H1 (cell line): Measurements from ENCODE around the gene MPPED1. TPM values are rescaled to one million over a fixed set of nuclear protein-coding genes. Genes with fewer than 3 reads are reported as not detected.

Source experiments
- CTCF ChIA-PET: fragments of 300-600 bp; sonication (Branson Sonifier 250); formaldehyde crosslinking; loops from one replicate; lab custom pipeline; 2021; ENCODE audit not compliant: partially characterized antibody; lab: Charles Lee
- POLR2A ChIA-PET: fragments of 300-600 bp; sonication (Branson Sonifier 250); formaldehyde crosslinking; loops from one replicate; lab custom pipeline; 2021; ENCODE audit warnings: inconsistent platforms; ENCODE audit not compliant: partially characterized antibody; lab: Charles Lee
- DNase-seq, 2 experiments: peaks; one replicate each; pipeline versions ENCODE4 v3.0.0 to v3.0.0-alpha.2; 2010 to 2022; ENCODE audit warnings: low spot score in 2 of 2, low read depth in 1 of 2, mixed read lengths in 1 of 2
- FAIRE-seq: peaks from 2 replicates; lab custom pipeline; 2011; peaks lifted over from hg19 to GRCh38; lab: Jason Lieb, UNC
- H2AFZ ChIP-seq: 2 replicates; pipeline ENCODE4 v1.8.1; 2012; ENCODE audit warnings: low read length, inconsistent platforms
- H2AK5ac ChIP-seq: 2 replicates; pipeline ENCODE4 v1.6.1; 2013; ENCODE audit warnings: low read depth, low read length
- H2BK120ac ChIP-seq: replicated peaks from 2 replicates; pipeline ENCODE3; 2013; ENCODE audit warnings: low read depth, low read length, inconsistent platforms
- H2BK12ac ChIP-seq: 2 replicates; pipeline ENCODE4 v1.6.1; 2013; ENCODE audit warnings: low read depth, low read length
- H2BK15ac ChIP-seq: 2 replicates; pipeline ENCODE4 v1.6.1; 2013; ENCODE audit warnings: low read length
- H2BK20ac ChIP-seq: 2 replicates; pipeline ENCODE4 v1.6.1; 2013; ENCODE audit warnings: low read length
- H2BK5ac ChIP-seq: 2 replicates; pipeline ENCODE4 v1.6.1; 2013; ENCODE audit warnings: low read depth, low read length
- H3K14ac ChIP-seq: 2 replicates; pipeline ENCODE4 v1.6.1; 2013; ENCODE audit warnings: inconsistent platforms; ENCODE audit not compliant: insufficient read length
- H3K18ac ChIP-seq: 2 replicates; pipeline ENCODE4 v1.6.1; 2013; ENCODE audit warnings: low read length; ENCODE audit errors: extremely low read depth
- H3K23ac ChIP-seq: 2 replicates; pipeline ENCODE4 v1.6.1; 2013; ENCODE audit warnings: inconsistent platforms; ENCODE audit not compliant: insufficient read length
- H3K23me2 ChIP-seq: 2 replicates; pipeline ENCODE4 v1.6.1; 2013; ENCODE audit warnings: low read depth, low read length
- H3K27ac ChIP-seq: 2 replicates; pipeline ENCODE4 v1.6.1; 2011; ENCODE audit warnings: low read depth, low read length, inconsistent platforms
- H3K27me3 ChIP-seq, 4 experiments: replicated peaks in 1 of 4; 1 replicate in 1 of 4; 2 replicates in 3 of 4; pipeline versions ENCODE4 v1.6.1 to v1.8.1; 2011 to 2013; ENCODE audit warnings: low read length in 3 of 4, mild to moderate bottlenecking in 3 of 4, inconsistent platforms in 2 of 4, mixed read lengths in 2 of 4, moderate library complexity in 1 of 4; ENCODE audit not compliant: control insufficient read depth in 3 of 4, insufficient read depth in 3 of 4; ENCODE audit errors: extremely low read depth in 1 of 4
- H3K36me3 ChIP-seq, 4 experiments: 2 replicates each; pipeline versions ENCODE4 v1.6.1 to v1.8.1; 2011 to 2013; ENCODE audit warnings: mild to moderate bottlenecking in 4 of 4, low read length in 3 of 4, moderate library complexity in 2 of 4, control low read depth in 1 of 4, inconsistent platforms in 1 of 4; ENCODE audit not compliant: insufficient read depth in 4 of 4, control insufficient read depth in 2 of 4
- H3K4ac ChIP-seq: replicated peaks from 2 replicates; pipeline ENCODE3; 2013; ENCODE audit warnings: low read length, low read depth, mixed read lengths, inconsistent platforms; ENCODE audit not compliant: insufficient read length
- H3K4me1 ChIP-seq, 4 experiments: replicated peaks in 1 of 4; 1 replicate in 1 of 4; 2 replicates in 3 of 4; pipeline versions ENCODE4 v1.6.1 to v1.8.1; 2011 to 2013; ENCODE audit warnings: low read length in 3 of 4, inconsistent platforms in 2 of 4, mixed read lengths in 1 of 4; ENCODE audit not compliant: insufficient read depth in 4 of 4, control insufficient read depth in 3 of 4
- H3K4me2 ChIP-seq, 2 experiments: 2 replicates each; pipeline versions ENCODE4 v1.6.1 to v1.8.1; 2011 to 2013; ENCODE audit warnings: low read depth in 2 of 2, low read length in 2 of 2, control low read depth in 1 of 2, inconsistent platforms in 1 of 2, mild to moderate bottlenecking in 1 of 2; ENCODE audit not compliant: insufficient read depth in 1 of 2
- H3K4me3 ChIP-seq, 4 experiments: fragments of 200-600, 300-600 bp in 1 of 4; sonication (generic), shearing (Covaris generic), sonication (Bioruptor Twin) in 1 of 4; 2 replicates each; pipeline versions ENCODE4 v1.5.1 to v1.8.1; 2011 to 2016; ENCODE audit warnings: low read length in 4 of 4, low read depth in 3 of 4, control low read depth in 2 of 4, inconsistent platforms in 2 of 4, mild to moderate bottlenecking in 2 of 4, mixed read lengths in 1 of 4, moderate library complexity in 1 of 4; ENCODE audit not compliant: insufficient read depth in 2 of 4; ENCODE audit errors: extremely low read depth in 1 of 4
- H3K56ac ChIP-seq: replicated peaks from 2 replicates; pipeline ENCODE3; 2013; ENCODE audit warnings: low read depth, mild to moderate bottlenecking, mixed read lengths, low read length, inconsistent platforms; ENCODE audit not compliant: insufficient read length
- H3K79me1 ChIP-seq: 2 replicates; pipeline ENCODE4 v1.6.1; 2013; ENCODE audit warnings: low read depth, low read length, control low read depth
- H3K79me2 ChIP-seq, 2 experiments: 2 replicates each; pipeline versions ENCODE4 v1.6.1 to v1.8.1; 2012 to 2013; ENCODE audit warnings: low read length in 2 of 2, mild to moderate bottlenecking in 2 of 2, inconsistent platforms in 1 of 2; ENCODE audit not compliant: insufficient read depth in 2 of 2, control insufficient read depth in 1 of 2
- H3K9ac ChIP-seq, 4 experiments: replicated peaks in 1 of 4; 1 replicate in 1 of 4; 2 replicates in 3 of 4; pipeline versions ENCODE4 v1.6.1 to v1.8.1; 2011 to 2013; ENCODE audit warnings: low read depth in 3 of 4, low read length in 3 of 4, control low read depth in 2 of 4, mild to moderate bottlenecking in 2 of 4, moderate library complexity in 2 of 4, inconsistent platforms in 1 of 4; ENCODE audit errors: extremely low read depth in 1 of 4
- H3K9me3 ChIP-seq, 2 experiments: 2 replicates each; pipeline versions ENCODE4 v1.6.1 to v1.8.1; 2012 to 2013; ENCODE audit warnings: mild to moderate bottlenecking in 2 of 2, moderate library complexity in 2 of 2, control low read depth in 1 of 2, inconsistent platforms in 1 of 2, low read depth in 1 of 2, low read length in 1 of 2, mixed read lengths in 1 of 2; ENCODE audit not compliant: insufficient read depth in 2 of 2
- H4K20me1 ChIP-seq, 2 experiments: replicated peaks in 1 of 2; 2 replicates each; pipeline versions ENCODE3 to v1.8.1; 2011 to 2013; ENCODE audit warnings: inconsistent platforms in 2 of 2, low read length in 2 of 2, mild to moderate bottlenecking in 1 of 2; ENCODE audit not compliant: insufficient read depth in 2 of 2, control insufficient read depth in 1 of 2
- H4K5ac ChIP-seq: 2 replicates; pipeline ENCODE4 v1.6.1; 2013; ENCODE audit warnings: low read length, low read depth, mixed read lengths, inconsistent platforms; ENCODE audit not compliant: insufficient read length
- H4K8ac ChIP-seq: 2 replicates; pipeline ENCODE4 v1.8.0; 2013; ENCODE audit warnings: mild to moderate bottlenecking, moderate library complexity, low read length, inconsistent platforms; ENCODE audit not compliant: insufficient read depth; ENCODE audit errors: extremely low read depth
- H4K91ac ChIP-seq: replicated peaks from 2 replicates; pipeline ENCODE3; 2013; ENCODE audit warnings: low read length, mixed read lengths, inconsistent platforms; ENCODE audit not compliant: insufficient read length
- CTCF ChIP-seq, 3 experiments: IDR thresholded peaks; 1 replicate in 2 of 3; 2 replicates in 1 of 3; pipeline versions ENCODE4 v1.5.1 to v1.6.1; 2011; ENCODE audit warnings: low read length in 3 of 3, mild to moderate bottlenecking in 3 of 3, inconsistent platforms in 2 of 3, low read depth in 1 of 3, moderate library complexity in 1 of 3; ENCODE audit not compliant: insufficient read depth in 1 of 3; ENCODE audit errors: control extremely low read depth in 1 of 3
- SP1 ChIP-seq: IDR thresholded peaks from 2 replicates; pipeline ENCODE4 v1.6.1; 2011; ENCODE audit warnings: low read depth, low read length
- WGBS, 2 experiments: shearing (Covaris generic) in 1 of 2; methylation state at CpG; one replicate each; pipeline versions ENCODE4 v1.1.6 to v1.1.7; 2013 to 2015; ENCODE audit warnings: low lambda C conversion rate in 2 of 2, mixed read lengths in 2 of 2, inconsistent platforms in 1 of 2, low coverage in 1 of 2, missing lambda C conversion rate in 1 of 2; ENCODE audit not compliant: insufficient replicate concordance in 2 of 2, insufficient coverage in 1 of 2, insufficient read length in 1 of 2; ENCODE audit errors: extremely low coverage in 1 of 2, missing lambda C conversion rate in 1 of 2; 5-methylcytosine and 5-hydroxymethylcytosine counted together
- polyA plus RNA-seq, 7 experiments: library from polyadenylated mRNA; depleted of rRNA in 3 of 7; stranded (reverse) in 5 of 7; unstranded in 2 of 7; fragments of >200 nt in 5 of 7; fragments of 200-250 nt in 2 of 7; gene quantifications; 1 replicate in 5 of 7; 2 replicates in 1 of 7; 4 replicates in 1 of 7; pipeline versions ENCODE4 v1.2.1 to v1.2.3, GENCODE V29; 2011 to 2013; ENCODE audit warnings: missing spikeins in 2 of 7, mixed read lengths in 2 of 7
- total RNA-seq: library from RNA; stranded (reverse); fragmentation: NEBNext Ultra II Directional; extraction: Animal tissue kit (Norgen Biotek cat#: 25700); gene quantifications from 2 replicates; pipeline ENCODE4 v1.2.1, GENCODE V29; 2021

The MPPED1 gene
- total and polyA plus RNA-seq, 2 of the 8 experiments (the other 6 are each of a cell fraction or from before 2014, with no cell fraction given): 0.29 to 0.37 TPM

GRCh38 chr22:43441751-43442150 is 29.9 kb downstream of the MPPED1 start:
- 72% methylated on average over 8 of the region's 8 CpGs; no CpG with 5 or more reads in 1 of the 2 experiments for WGBS, 2 experiments
- Histone ChIP-seq H2BK12ac (no peak overlapping the region), H4K91ac (no peak overlapping the region), H3K56ac (no peak overlapping the region), H2AK5ac (no peak overlapping the region), H2BK5ac (no peak overlapping the region), H3K79me1 (no peaks in the 10 kb centered on the region), H3K14ac (no peak overlapping the region), H3K9me3 (no peaks in the 10 kb centered on the region), H3K4me2 (no peak overlapping the region), H3K27me3 (no peaks in the 10 kb centered on the region), H3K9ac (no peak overlapping the region; a peak in 1 of 7 replicates), H3K79me2 (no peaks in the 10 kb centered on the region), H4K20me1 (no peaks in the 10 kb centered on the region), H3K4me1 (no peaks in the 10 kb centered on the region), H3K27ac (no peak overlapping the region), H3K23me2 (no peaks in the 10 kb centered on the region), H3K4ac (no peak overlapping the region), H4K5ac (no peak overlapping the region), H3K23ac (no peak overlapping the region), H2AFZ (no peak overlapping the region), H2BK20ac (no peak overlapping the region), H3K4me3 (no peak overlapping the region), H2BK15ac (no peak overlapping the region), H4K8ac (no peak overlapping the region), H3K36me3 (no peaks in the 10 kb centered on the region), H2BK120ac (no peak overlapping the region), H3K18ac (no peak overlapping the region)
- no peak for TF ChIP-seq CTCF (IDR thresholded peaks at IDR 0.05; ENCODE audit: control extremely low read depth in 1 of 3, insufficient read depth in 1 of 3, low read depth in 1 of 3, low read length in 3 of 3)
- no peak for TF ChIP-seq SP1
- ChIA-PET POLR2A (no interaction called here), CTCF (interaction anchor here (1.1 to 2.0 kb wide), 3 partner anchors 13 to 300 kb away, joined by 4 to 6 read pairs (median 5); no protein-coding TSS in a partner anchor)
- DNase-seq (no peak), FAIRE-seq (no peak)
